ENCODE measurements around the gene IP6K3. TPM values are rescaled to one million over a fixed set of nuclear protein-coding genes. Genes with fewer than 3 reads are reported as not detected.

The IP6K3 gene
- polyA plus RNA-seq, 1 donor (not counting 4 experiments of a cell fraction or from before 2014, with no cell fraction given), result not detected

DNA sequence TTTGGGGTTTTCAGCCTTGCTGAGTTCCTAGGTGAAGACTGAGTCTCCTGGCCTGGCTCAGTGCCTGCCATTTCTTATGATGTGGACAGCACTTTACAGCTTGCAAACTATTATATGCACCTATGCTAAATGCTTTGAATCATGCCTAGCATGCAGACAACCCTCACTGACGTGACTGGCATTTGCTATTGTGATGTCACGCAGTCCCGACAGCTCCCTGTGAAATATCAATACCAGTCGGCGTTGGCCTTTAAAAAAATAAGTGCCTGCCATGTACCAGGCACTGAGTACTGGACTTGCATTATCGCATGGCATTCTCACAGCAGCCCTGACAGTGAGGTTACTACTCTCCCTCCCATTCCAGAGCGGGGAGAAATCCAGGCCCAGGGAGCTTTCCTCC, 70.7 kb downstream of the IP6K3 start:
- Histone ChIP-seq H3K4me3 (ENCODE audit: control insufficient read depth in 2 of 3, extremely low read depth in 1 of 3, insufficient read depth in 2 of 3, low read depth in 1 of 3, low read length in 3 of 3) (no peak overlapping the region), H3K9me3 (ENCODE audit: control insufficient read depth, low read depth, low read length) (no peaks in the 10 kb centered on the region), H3K36me3 (ENCODE audit: control insufficient read depth in 2 of 2, extremely low read depth in 1 of 2, insufficient read depth in 2 of 2, low read length in 2 of 2) (peaks cover 62 to 75% of the 10 kb centered on the region in 2 experiments), H3K9ac (ENCODE audit: control insufficient read depth, extremely low read depth, insufficient read depth, low read length) (no peak overlapping the region), H3K4me2 (ENCODE audit: control insufficient read depth, extremely low read depth, insufficient read depth, low read depth, low read length) (no peak overlapping the region), H3K27me3 (ENCODE audit: control insufficient read depth, extremely low read depth, insufficient read depth, low read length) (no peaks in the 10 kb centered on the region), H3K4me1 (ENCODE audit: control insufficient read depth, extremely low read depth, insufficient read depth, low read length) (peaks cover 8% of the 10 kb centered on the region), H4K20me1 (ENCODE audit: control insufficient read depth, extremely low read depth, insufficient read depth, low read length) (no peaks in the 10 kb centered on the region), H2AFZ (ENCODE audit: control insufficient read depth, low read length) (no peak overlapping the region), H3K79me2 (ENCODE audit: control insufficient read depth, insufficient read depth, low read length) (no peaks in the 10 kb centered on the region), H3K9me1 (ENCODE audit: control insufficient read depth, extremely low read depth, insufficient read depth, low read length) (no peaks in the 10 kb centered on the region), H3K27ac (ENCODE audit: control insufficient read depth, insufficient read depth, low read length) (no peak overlapping the region)
- FAIRE-seq (no peak), DNase-seq (ENCODE audit: low read depth, low spot score) (no peak)
- TF ChIP-seq EZH2 (IDR thresholded peaks at IDR 0.05; ENCODE audit: low read length), result no peak
- TF ChIP-seq, protein P1, sequence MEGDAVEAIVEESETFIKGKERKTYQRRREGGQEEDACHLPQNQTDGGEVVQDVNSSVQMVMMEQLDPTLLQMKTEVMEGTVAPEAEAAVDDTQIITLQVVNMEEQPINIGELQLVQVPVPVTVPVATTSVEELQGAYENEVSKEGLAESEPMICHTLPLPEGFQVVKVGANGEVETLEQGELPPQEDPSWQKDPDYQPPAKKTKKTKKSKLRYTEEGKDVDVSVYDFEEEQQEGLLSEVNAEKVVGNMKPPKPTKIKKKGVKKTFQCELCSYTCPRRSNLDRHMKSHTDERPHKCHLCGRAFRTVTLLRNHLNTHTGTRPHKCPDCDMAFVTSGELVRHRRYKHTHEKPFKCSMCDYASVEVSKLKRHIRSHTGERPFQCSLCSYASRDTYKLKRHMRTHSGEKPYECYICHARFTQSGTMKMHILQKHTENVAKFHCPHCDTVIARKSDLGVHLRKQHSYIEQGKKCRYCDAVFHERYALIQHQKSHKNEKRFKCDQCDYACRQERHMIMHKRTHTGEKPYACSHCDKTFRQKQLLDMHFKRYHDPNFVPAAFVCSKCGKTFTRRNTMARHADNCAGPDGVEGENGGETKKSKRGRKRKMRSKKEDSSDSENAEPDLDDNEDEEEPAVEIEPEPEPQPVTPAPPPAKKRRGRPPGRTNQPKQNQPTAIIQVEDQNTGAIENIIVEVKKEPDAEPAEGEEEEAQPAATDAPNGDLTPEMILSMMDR (optimal IDR thresholded peaks at IDR 0.05 in 1 of 3, IDR thresholded peaks at IDR 0.05 in 1 of 3, conservative IDR thresholded peaks at IDR 0.05 in 1 of 3; ENCODE audit: extremely low read depth in 1 of 3, insufficient read depth in 2 of 3, low read length in 3 of 3), result no peak
- dilution Hi-C loops (cut with MboI; ENCODE audit: extremely low pct_ligation_motif_present, low sequenced_read_pairs), result no loop called here

DNA sequence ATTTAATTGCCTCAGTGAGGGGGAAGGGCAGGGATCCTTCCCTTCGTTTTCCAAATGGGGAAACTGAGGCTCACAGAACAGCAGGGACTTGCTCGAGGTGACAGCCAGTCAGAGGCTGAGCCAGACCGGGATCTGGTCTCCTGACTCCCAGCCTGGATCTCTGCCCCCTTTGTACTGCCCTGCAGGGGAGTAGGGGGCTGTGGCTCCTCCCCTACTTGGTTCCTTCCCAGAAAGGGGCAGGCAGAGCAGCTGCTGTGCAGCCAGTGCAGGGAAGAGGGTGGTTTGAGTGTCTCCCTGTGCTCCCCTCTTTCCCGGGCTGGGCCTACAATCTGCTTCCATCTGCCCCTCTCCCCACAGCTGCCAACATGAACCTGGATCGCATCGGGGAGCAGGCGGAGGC, 72.9 kb downstream of the IP6K3 start:
- no peak overlapping the region for H3K4me2 ChIP-seq (ENCODE audit: control insufficient read depth, extremely low read depth, insufficient read depth, low read depth, low read length)
- no peaks in the 10 kb centered on the region for H3K9me1 ChIP-seq (ENCODE audit: control insufficient read depth, extremely low read depth, insufficient read depth, low read length)
- TF ChIP-seq, protein P1 (optimal IDR thresholded peaks at IDR 0.05 in 1 of 3, IDR thresholded peaks at IDR 0.05 in 1 of 3, conservative IDR thresholded peaks at IDR 0.05 in 1 of 3; ENCODE audit: extremely low read depth in 1 of 3, insufficient read depth in 2 of 3, low read length in 3 of 3), result no peak
- no peak for TF ChIP-seq EZH2 (IDR thresholded peaks at IDR 0.05; ENCODE audit: low read length)
- no peaks in the 10 kb centered on the region for H3K27me3 ChIP-seq (ENCODE audit: control insufficient read depth, extremely low read depth, insufficient read depth, low read length)
- H3K27ac ChIP-seq (ENCODE audit: control insufficient read depth, insufficient read depth, low read length), result no peak overlapping the region
- no peaks in the 10 kb centered on the region for H3K9me3 ChIP-seq (ENCODE audit: control insufficient read depth, low read depth, low read length)
- dilution Hi-C loops (cut with MboI; ENCODE audit: extremely low pct_ligation_motif_present, low sequenced_read_pairs), result no loop called here
- no peak overlapping the region for H3K4me3 ChIP-seq (ENCODE audit: control insufficient read depth in 2 of 3, extremely low read depth in 1 of 3, insufficient read depth in 2 of 3, low read depth in 1 of 3, low read length in 3 of 3)
- no peak overlapping the region for H3K9ac ChIP-seq (ENCODE audit: control insufficient read depth, extremely low read depth, insufficient read depth, low read length)
- H3K79me2 ChIP-seq (ENCODE audit: control insufficient read depth, insufficient read depth, low read length), result no peaks in the 10 kb centered on the region
- H3K36me3 ChIP-seq (ENCODE audit: control insufficient read depth in 2 of 2, extremely low read depth in 1 of 2, insufficient read depth in 2 of 2, low read length in 2 of 2), result peaks cover 61 to 76% of the 10 kb centered on the region in 2 experiments
- peaks cover 15% of the 10 kb centered on the region for H3K4me1 ChIP-seq (ENCODE audit: control insufficient read depth, extremely low read depth, insufficient read depth, low read length)
- H2AFZ ChIP-seq (ENCODE audit: control insufficient read depth, low read length), result no peak overlapping the region
- DNase-seq (ENCODE audit: low read depth, low spot score) (no peak), FAIRE-seq (no peak)
- H4K20me1 ChIP-seq (ENCODE audit: control insufficient read depth, extremely low read depth, insufficient read depth, low read length), result no peaks in the 10 kb centered on the region

Data from keratinocyte (primary cell).